HG03432 (cell line): ENCODE results near the gene ATG12.
A peak's percentile ranks its signal among the peaks of the same experiment; 100 is the strongest.
"Not testable (repeated sequence)": the region's sequence is repeated elsewhere in the genome, so short reads cannot be mapped to it uniquely, and the experiment has no call there.

Experiments
- ATAC-seq: cut with Tn5 transposase; IDR thresholded peaks from one replicate; pipeline ENCODE4 v1.9.1; 2021; ENCODE audit warnings: mild to moderate bottlenecking, moderate library complexity; ENCODE audit not compliant: unreplicated experiment

ATG12 gene

DNA sequence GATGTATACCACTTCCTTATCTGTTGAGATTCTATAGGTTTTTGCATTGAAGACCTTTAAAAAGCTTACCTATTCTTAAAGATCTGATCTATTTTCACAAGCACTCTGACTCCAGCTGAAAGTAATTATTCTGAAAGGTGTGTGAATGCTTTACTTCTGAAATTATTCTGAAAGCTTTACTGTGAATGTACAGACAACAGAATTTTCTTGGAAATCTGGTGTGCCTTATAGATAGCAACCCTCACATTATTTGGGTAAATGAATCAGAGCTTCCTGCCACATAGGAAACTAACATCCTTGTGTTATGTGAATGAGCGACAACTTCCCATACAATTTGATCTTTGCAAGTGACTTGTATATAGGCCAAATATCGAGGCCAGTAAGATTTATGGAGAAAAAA lies 31.4 kb downstream of the ATG12 start:
- no peak for ATAC-seq

- not testable (repeated sequence) for ATAC-seq
Observed at GRCh38 chr5:115808066-115808465, 33.3 kb downstream of the ATG12 start.

DNA sequence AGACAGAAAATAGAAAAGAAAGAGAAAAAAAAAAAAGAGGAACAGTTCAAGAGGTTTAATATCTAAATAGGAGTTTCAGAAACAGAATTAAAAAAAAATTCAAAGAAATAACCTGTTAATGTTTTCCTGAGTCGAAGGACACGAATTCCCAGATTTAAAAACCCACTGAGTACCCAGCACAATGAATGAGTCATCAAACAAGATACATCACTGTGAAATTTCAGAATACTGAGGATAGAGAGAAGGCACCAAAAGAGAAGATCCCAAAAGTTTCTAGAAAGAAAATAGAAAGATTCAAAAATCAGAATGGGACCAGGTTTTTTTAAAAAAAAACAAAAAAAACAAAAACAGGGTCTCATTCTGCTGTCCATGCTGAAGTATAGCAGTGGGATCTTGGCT lies 33.7 kb downstream of the ATG12 start:
- no peak for ATAC-seq

- no peak for ATAC-seq
Observed at GRCh38 chr5:115806986-115807653, 34.2 kb downstream of the ATG12 start.

DNA sequence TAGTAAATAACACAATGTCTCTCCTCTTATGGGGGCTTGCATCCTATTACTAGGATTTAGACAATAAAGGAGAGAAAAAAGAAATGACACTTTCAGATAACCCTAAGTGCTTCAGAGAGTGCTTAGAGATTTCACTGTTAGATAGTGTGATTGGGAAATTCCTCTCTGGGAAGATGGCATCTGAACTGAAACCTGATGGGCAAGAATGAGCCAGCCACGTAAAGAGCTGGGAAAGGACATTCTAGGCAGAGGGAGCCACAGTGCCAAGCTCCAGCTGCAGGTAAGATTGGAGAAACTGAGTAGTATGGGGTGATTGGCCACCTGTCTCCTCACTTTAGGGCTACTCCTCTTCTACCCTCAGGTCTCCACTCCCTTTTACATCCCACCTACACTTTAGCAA lies 39.4 kb downstream of the ATG12 start:
- no peak for ATAC-seq

- ATAC-seq: no peak
Observed at GRCh38 chr5:115801152-115801551, 40.2 kb downstream of the ATG12 start.

DNA sequence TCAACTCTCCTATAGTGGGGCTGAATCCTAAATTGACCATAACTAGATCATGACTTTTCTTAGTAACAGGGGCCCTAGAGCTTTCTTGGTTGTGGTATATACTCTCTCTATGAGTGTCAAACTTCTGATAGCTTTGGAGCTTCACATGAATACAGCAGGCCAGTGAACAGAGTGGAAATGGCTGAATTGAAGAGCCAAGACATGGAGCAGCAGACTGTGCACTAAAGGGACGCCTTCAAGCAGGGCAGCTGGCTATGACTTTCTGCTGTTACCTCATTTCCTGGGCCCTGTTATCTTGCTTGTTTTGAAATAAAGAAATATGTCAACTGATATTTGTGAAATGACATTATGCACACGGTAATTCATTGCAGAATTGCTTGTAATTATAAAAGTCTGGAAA lies 41.3 kb downstream of the ATG12 start:
- peak; percentile 32 for ATAC-seq

DNA sequence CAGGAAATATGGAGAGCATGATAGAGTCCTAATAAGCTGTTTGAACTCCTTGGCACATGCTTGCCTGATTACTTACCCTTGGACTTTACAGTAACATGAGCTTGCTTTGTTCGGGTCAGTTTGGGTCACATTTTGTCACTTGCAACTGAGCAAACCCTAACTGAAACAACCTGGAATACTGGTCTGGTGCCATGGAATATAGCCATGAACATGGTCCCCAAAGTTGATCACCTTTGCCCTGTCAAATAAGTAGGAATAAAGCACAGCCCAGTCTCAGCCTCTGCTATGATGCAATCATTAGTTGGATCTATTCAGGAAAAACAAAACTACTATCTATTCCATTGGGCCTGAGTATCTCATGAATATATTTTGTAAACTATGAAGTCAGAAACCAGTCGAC lies 43.1 kb downstream of the ATG12 start:
- no peak for ATAC-seq

DNA sequence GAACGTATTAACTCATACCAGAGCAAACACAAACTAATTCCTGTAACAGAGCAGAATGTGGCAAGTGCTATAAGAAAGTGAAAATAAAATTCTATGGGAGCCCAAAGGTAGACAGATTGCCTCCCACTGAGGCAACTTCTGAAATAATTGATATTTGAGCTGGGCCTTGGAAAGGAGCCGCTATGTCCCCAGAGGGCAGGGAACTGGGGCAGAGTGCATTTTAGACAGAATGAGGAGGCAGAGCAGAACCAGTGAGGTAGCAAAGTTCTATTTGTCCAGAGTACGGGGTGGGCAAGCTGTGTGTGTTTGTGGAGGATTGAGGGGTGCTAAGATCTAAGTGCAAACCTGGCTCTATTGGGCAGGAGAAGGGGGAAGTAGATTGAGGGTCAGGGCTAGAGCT lies 44.7 kb downstream of the ATG12 start:
- no peak for ATAC-seq

GRCh38 chr5:115795700-115796099 lies 45.7 kb downstream of the ATG12 start:
- no peak for ATAC-seq

GRCh38 chr5:115788440-115788839 lies 52.9 kb downstream of the ATG12 start:
- ATAC-seq: no peak

- ATAC-seq: no peak
Observed at GRCh38 chr5:115787426-115787825, 53.9 kb downstream of the ATG12 start.

- no peak for ATAC-seq
Observed at GRCh38 chr5:115785381-115786065, 55.8 kb downstream of the ATG12 start.

DNA sequence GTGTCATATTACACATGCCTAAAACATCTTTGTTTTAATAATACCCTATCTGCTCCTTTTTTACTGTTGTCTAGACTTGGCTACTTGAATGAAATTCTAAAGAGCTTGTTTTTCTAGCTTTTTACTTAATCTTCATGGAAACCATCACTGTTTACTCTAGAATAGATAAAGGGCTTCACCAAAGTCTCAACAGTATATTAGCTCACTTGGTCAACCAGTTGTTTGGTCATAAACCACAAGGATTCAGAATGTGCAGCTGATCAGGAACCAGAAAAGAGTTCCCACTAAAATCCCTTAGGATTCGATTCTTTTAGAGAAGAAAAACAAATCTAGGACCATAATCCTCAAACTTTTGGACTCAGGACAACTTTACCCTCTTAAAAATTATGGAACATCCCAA lies 62.9 kb downstream of the ATG12 start:
- no peak for ATAC-seq
